ENCODE measurements around the gene HMGN4. TPM values are rescaled to one million over a fixed set of nuclear protein-coding genes. Genes with fewer than 3 reads are reported as not detected.
A peak's percentile ranks its signal among the peaks of the same experiment; 100 is the strongest.

Gene HMGN4
- total and polyA plus RNA-seq, 2 of the 8 experiments (the other 6 are each of a cell fraction or from before 2014, with no cell fraction given), result 23.4 to 66.4 TPM

- DNase-seq (ENCODE audit: low read depth in 1 of 2, low spot score in 2 of 2) (peak in 1 of 2 experiments; percentile 32), FAIRE-seq (no peak)
- Histone ChIP-seq H3K14ac (ENCODE audit: insufficient read length) (no peak overlapping the region), H2BK12ac (ENCODE audit: low read depth, low read length) (no peak overlapping the region), H2BK120ac (replicated peaks; ENCODE audit: low read depth, low read length) (no peak overlapping the region), H3K4ac (replicated peaks; ENCODE audit: insufficient read length, low read depth, low read length) (no peak overlapping the region), H3K18ac (ENCODE audit: extremely low read depth, low read length) (no peak overlapping the region), H3K4me2 (ENCODE audit: insufficient read depth in 1 of 2, low read depth in 2 of 2, low read length in 2 of 2) (peak overlapping the region; percentile 77 to 80; a peak in 2 of 4 replicates), H4K91ac (replicated peaks; ENCODE audit: insufficient read length, low read length) (no peak overlapping the region), H2BK5ac (ENCODE audit: low read depth, low read length) (no peak overlapping the region), H3K9ac (replicated peaks in 1 of 4; ENCODE audit: extremely low read depth in 1 of 4, low read depth in 3 of 4, low read length in 3 of 4) (no peak overlapping the region), H3K27me3 (replicated peaks in 1 of 4; ENCODE audit: control insufficient read depth in 3 of 4, extremely low read depth in 1 of 4, insufficient read depth in 3 of 4, low read length in 3 of 4) (no peaks in the 10 kb centered on the region), H3K79me2 (ENCODE audit: control insufficient read depth in 1 of 2, insufficient read depth in 2 of 2, low read length in 2 of 2) (no peaks in the 10 kb centered on the region), H3K79me1 (ENCODE audit: low read depth, low read length) (no peaks in the 10 kb centered on the region), H3K4me3 (ENCODE audit: extremely low read depth in 1 of 4, insufficient read depth in 2 of 4, low read depth in 3 of 4, low read length in 4 of 4) (peak overlapping the region in 2 of 4 experiments; percentile 80 to 96; a peak in 3 of 8 replicates), H3K56ac (replicated peaks; ENCODE audit: insufficient read length, low read depth, low read length) (no peak overlapping the region), H2BK15ac (ENCODE audit: low read length) (no peak overlapping the region), H3K23me2 (ENCODE audit: low read depth, low read length) (peaks cover 17% of the 10 kb centered on the region), H4K8ac (ENCODE audit: extremely low read depth, insufficient read depth, low read length) (no peak overlapping the region), H3K27ac (ENCODE audit: low read depth, low read length) (no peak overlapping the region), H2AFZ (ENCODE audit: low read length) (no peak overlapping the region), H4K5ac (ENCODE audit: insufficient read length, low read depth, low read length) (no peak overlapping the region), H3K23ac (ENCODE audit: insufficient read length) (no peak overlapping the region), H4K20me1 (replicated peaks in 1 of 2; ENCODE audit: control insufficient read depth in 1 of 2, insufficient read depth in 2 of 2, low read length in 2 of 2) (no peaks in the 10 kb centered on the region), H3K4me1 (replicated peaks in 1 of 4; ENCODE audit: control insufficient read depth in 3 of 4, insufficient read depth in 4 of 4, low read length in 3 of 4) (no peaks in the 10 kb centered on the region; a peak in 2 of 7 replicates), H3K36me3 (ENCODE audit: control insufficient read depth in 2 of 4, insufficient read depth in 4 of 4, low read length in 3 of 4) (no peaks in the 10 kb centered on the region), H3K9me3 (ENCODE audit: insufficient read depth in 2 of 2, low read depth in 1 of 2, low read length in 1 of 2) (no peaks in the 10 kb centered on the region), H2AK5ac (ENCODE audit: low read depth, low read length) (no peak overlapping the region), H2BK20ac (ENCODE audit: low read length) (no peak overlapping the region)
- CTCF ChIA-PET (ENCODE audit: partially characterized antibody), result interaction anchor here (2.0 to 2.1 kb wide), 2 partner anchors 10 to 43 kb away, joined by 6 to 8 read pairs; no protein-coding TSS in a partner anchor
- 93% methylated on average over 10 of the region's 10 CpGs; no CpG with 5 or more reads in 1 of the 2 experiments for WGBS, 2 experiments (ENCODE audit: extremely low coverage in 1 of 2, insufficient coverage in 1 of 2, insufficient read length in 1 of 2, insufficient replicate concordance in 2 of 2, low coverage in 1 of 2, low lambda C conversion rate in 2 of 2, missing lambda C conversion rate in 1 of 2)
- POLR2A ChIA-PET (ENCODE audit: partially characterized antibody), result interaction anchor here (2.5 to 3.8 kb wide), 2 partner anchors 15 to 19 kb away, joined by 12 to 40 read pairs; partner anchors contain the start of gene HMGN4
- TF ChIP-seq, protein P1, sequence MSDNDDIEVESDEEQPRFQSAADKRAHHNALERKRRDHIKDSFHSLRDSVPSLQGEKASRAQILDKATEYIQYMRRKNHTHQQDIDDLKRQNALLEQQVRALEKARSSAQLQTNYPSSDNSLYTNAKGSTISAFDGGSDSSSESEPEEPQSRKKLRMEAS (IDR thresholded peaks at IDR 0.05), result no peak
- no peak for TF ChIP-seq ATF3 (IDR thresholded peaks at IDR 0.05; ENCODE audit: insufficient read depth, low read depth, low read length)
- TF ChIP-seq RFX5 (IDR thresholded peaks at IDR 0.05; ENCODE audit: borderline replicate concordance, low read depth, low read length), result no peak
- no peak for TF ChIP-seq TEAD4 (IDR thresholded peaks at IDR 0.05; ENCODE audit: low read depth, low read length)
- no peak for TF ChIP-seq EP300 (IDR thresholded peaks at IDR 0.05; ENCODE audit: borderline replicate concordance in 1 of 2, low read depth in 2 of 2, low read length in 2 of 2)
- TF ChIP-seq POU5F1 (IDR thresholded peaks at IDR 0.05; ENCODE audit: low read depth, low read length), result no peak
- TF ChIP-seq, protein P2, sequence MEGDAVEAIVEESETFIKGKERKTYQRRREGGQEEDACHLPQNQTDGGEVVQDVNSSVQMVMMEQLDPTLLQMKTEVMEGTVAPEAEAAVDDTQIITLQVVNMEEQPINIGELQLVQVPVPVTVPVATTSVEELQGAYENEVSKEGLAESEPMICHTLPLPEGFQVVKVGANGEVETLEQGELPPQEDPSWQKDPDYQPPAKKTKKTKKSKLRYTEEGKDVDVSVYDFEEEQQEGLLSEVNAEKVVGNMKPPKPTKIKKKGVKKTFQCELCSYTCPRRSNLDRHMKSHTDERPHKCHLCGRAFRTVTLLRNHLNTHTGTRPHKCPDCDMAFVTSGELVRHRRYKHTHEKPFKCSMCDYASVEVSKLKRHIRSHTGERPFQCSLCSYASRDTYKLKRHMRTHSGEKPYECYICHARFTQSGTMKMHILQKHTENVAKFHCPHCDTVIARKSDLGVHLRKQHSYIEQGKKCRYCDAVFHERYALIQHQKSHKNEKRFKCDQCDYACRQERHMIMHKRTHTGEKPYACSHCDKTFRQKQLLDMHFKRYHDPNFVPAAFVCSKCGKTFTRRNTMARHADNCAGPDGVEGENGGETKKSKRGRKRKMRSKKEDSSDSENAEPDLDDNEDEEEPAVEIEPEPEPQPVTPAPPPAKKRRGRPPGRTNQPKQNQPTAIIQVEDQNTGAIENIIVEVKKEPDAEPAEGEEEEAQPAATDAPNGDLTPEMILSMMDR (IDR thresholded peaks at IDR 0.05; ENCODE audit: control extremely low read depth in 1 of 3, insufficient read depth in 1 of 3, low read depth in 1 of 3, low read length in 3 of 3), result no peak
- no peak for TF ChIP-seq JUND (IDR thresholded peaks at IDR 0.05; ENCODE audit: low read length)
- TF ChIP-seq PHF8 (conservative IDR thresholded peaks at IDR 0.05; ENCODE audit: low read depth, low read length), result no peak
- no peak for TF ChIP-seq EGR1 (IDR thresholded peaks at IDR 0.05; ENCODE audit: borderline replicate concordance, low read depth, low read length)
Measured at GRCh38 chr6:26552205-26552604, 14.0 kb downstream of the HMGN4 start.
